ENCODE measurements around the gene CFAP65. TPM values are rescaled to one million over a fixed set of nuclear protein-coding genes. Genes with fewer than 3 reads are reported as not detected.

Gene CFAP65
- total and polyA plus RNA-seq, 2 of the 4 experiments (the other 2 are of a cell fraction): not detected

GRCh38 chr2:218958276-218958675 is 83.0 kb downstream of the CFAP65 start (continued):
- TF ChIP-seq, protein P1, sequence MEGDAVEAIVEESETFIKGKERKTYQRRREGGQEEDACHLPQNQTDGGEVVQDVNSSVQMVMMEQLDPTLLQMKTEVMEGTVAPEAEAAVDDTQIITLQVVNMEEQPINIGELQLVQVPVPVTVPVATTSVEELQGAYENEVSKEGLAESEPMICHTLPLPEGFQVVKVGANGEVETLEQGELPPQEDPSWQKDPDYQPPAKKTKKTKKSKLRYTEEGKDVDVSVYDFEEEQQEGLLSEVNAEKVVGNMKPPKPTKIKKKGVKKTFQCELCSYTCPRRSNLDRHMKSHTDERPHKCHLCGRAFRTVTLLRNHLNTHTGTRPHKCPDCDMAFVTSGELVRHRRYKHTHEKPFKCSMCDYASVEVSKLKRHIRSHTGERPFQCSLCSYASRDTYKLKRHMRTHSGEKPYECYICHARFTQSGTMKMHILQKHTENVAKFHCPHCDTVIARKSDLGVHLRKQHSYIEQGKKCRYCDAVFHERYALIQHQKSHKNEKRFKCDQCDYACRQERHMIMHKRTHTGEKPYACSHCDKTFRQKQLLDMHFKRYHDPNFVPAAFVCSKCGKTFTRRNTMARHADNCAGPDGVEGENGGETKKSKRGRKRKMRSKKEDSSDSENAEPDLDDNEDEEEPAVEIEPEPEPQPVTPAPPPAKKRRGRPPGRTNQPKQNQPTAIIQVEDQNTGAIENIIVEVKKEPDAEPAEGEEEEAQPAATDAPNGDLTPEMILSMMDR (conservative IDR thresholded peaks at IDR 0.05; ENCODE audit: low read depth, low read length): no peak
- TF ChIP-seq FOS (IDR thresholded peaks at IDR 0.05; ENCODE audit: low read depth, low read length) (no peak), CEBPB (IDR thresholded peaks at IDR 0.05; ENCODE audit: low read depth, low read length) (no peak)

- 55% methylated on average over 4 of the region's 4 CpGs; no CpG with 5 or more reads in 1 of the 2 experiments for WGBS, 2 experiments (ENCODE audit: extremely low coverage in 2 of 2, insufficient read length in 1 of 2)
- Histone ChIP-seq H3K36me3 (ENCODE audit: control insufficient read depth, insufficient read depth, low read length) (no peaks in the 10 kb centered on the region), H2BK5ac (ENCODE audit: low read depth, low read length, poor library complexity, severe bottlenecking) (no peak overlapping the region), H3K9me1 (ENCODE audit: insufficient read depth, low read length) (0 out of 2 replicates have a peak, but pooled peaks cover 4% of the 10 kb centered on the region), H4K8ac (ENCODE audit: low read depth in 2 of 2, low read length in 2 of 2) (no peak overlapping the region), H4K20me1 (ENCODE audit: insufficient read depth, low read length) (no peaks in the 10 kb centered on the region; the same call in 1 of the 2 replicates), H3K4me3 (ENCODE audit: insufficient read depth, low read depth, low read length) (no peak overlapping the region), H3K9me3 (ENCODE audit: control insufficient read depth, insufficient read depth, low read length) (no peaks in the 10 kb centered on the region), H3K9ac (ENCODE audit: low read depth, low read length) (no peak overlapping the region), H2BK15ac (ENCODE audit: low read depth, low read length) (no peak overlapping the region), H3K27me3 (ENCODE audit: control insufficient read depth, insufficient read depth, low read length) (peaks cover 75% of the 10 kb centered on the region), H3K4ac (ENCODE audit: low read depth, low read length) (no peak overlapping the region), H2BK120ac (ENCODE audit: low read depth, low read length) (no peak overlapping the region), H3K14ac (replicated peaks; ENCODE audit: low read depth, low read length) (no peak overlapping the region), H4K5ac (ENCODE audit: low read depth, low read length) (no peak overlapping the region), H2AFZ (replicated peaks; ENCODE audit: low read length, poor library complexity) (no peak overlapping the region), H3K56ac (ENCODE audit: extremely low read depth, insufficient read depth, low read length) (no peak overlapping the region), H3K27ac (ENCODE audit: insufficient read depth, low read length) (no peak overlapping the region), H2AK9ac (replicated peaks; ENCODE audit: low read depth, low read length, poor library complexity) (no peak overlapping the region), H3K79me1 (ENCODE audit: low read depth in 1 of 2, low read length in 2 of 2) (no peaks in the 10 kb centered on the region), H4K91ac (ENCODE audit: insufficient read depth, low read depth, low read length) (no peak overlapping the region), H3K23ac (ENCODE audit: low read depth, low read length) (no peak overlapping the region), H2BK20ac (ENCODE audit: low read depth, low read length) (no peak overlapping the region), H3K4me2 (ENCODE audit: low read depth, low read length) (no peak overlapping the region), H3K18ac (ENCODE audit: low read depth, low read length) (no peak overlapping the region), H3K4me1 (ENCODE audit: control insufficient read depth, insufficient read depth, low read length) (no peaks in the 10 kb centered on the region), H2AK5ac (ENCODE audit: low read depth, low read length) (no peak overlapping the region)
- in situ Hi-C loops (cut with MboI; ENCODE audit: low sequenced_read_pairs): no loop called here
- ATAC-seq (ENCODE audit: low read depth) (no peak), DNase-seq (no peak)
- intact Hi-C loops (cut with micrococcal nuclease): no loop called here
- dilution Hi-C loops (cut with HindIII; ENCODE audit: low sequenced_read_pairs, unreplicated experiment): no loop called here
- ChIA-PET CTCF (interaction anchor here (0.6 to 0.8 kb wide), 2 partner anchors 9 to 22 kb away, joined by 3 read pairs; no protein-coding TSS in a partner anchor), POLR2A (ENCODE audit: unreplicated experiment) (no interaction called here)
- no TSS peak for BruUV-seq (replicated peaks)
- TF ChIP-seq, protein P1 (conservative IDR thresholded peaks at IDR 0.05; ENCODE audit: low read depth, low read length): no peak
- no peak for TF ChIP-seq SMC3 (IDR thresholded peaks at IDR 0.05; ENCODE audit: low read depth, low read length)
- TF ChIP-seq MAFK (IDR thresholded peaks at IDR 0.05; ENCODE audit: low read depth, low read length): no peak
- no peak for TF ChIP-seq USF2 (IDR thresholded peaks at IDR 0.05; ENCODE audit: low read depth, low read length)
- no peak for TF ChIP-seq BHLHE40 (IDR thresholded peaks at IDR 0.05; ENCODE audit: low read depth, low read length)
- no peak for TF ChIP-seq CEBPB (IDR thresholded peaks at IDR 0.05; ENCODE audit: low read depth, low read length)
- no peak for TF ChIP-seq FOS (IDR thresholded peaks at IDR 0.05; ENCODE audit: low read depth, low read length)
These were observed 83.6 kb downstream of the CFAP65 start for GRCh38 chr2:218957671-218958070.

All from IMR-90 (cell line).